DND-41 (cell line): ENCODE measurements around the gene CCDC157.

Experiments used
- CTCF ChIP-seq: IDR thresholded peaks from 2 replicates; pipeline ENCODE4 v1.5.1; 2012; ENCODE audit warnings: borderline replicate concordance, low read length, moderate library complexity, mild to moderate bottlenecking; ENCODE audit not compliant: poor library complexity, severe bottlenecking; ENCODE audit errors: extremely low read depth
- EZH2 ChIP-seq: IDR thresholded peaks from 3 replicates; pipeline ENCODE4 v1.6.1; 2012; ENCODE audit warnings: borderline replicate concordance, low read depth, mild to moderate bottlenecking, moderate library complexity, low read length, inconsistent platforms; ENCODE audit not compliant: severe bottlenecking

- TF ChIP-seq EZH2 = no peak
- no peak for TF ChIP-seq CTCF
Measured at GRCh38 chr22:30361916-30362650, 5.3 kb downstream of the CCDC157 start.
